SK-N-SH (cell line): ENCODE results near the gene NCKAP5. TPM values are rescaled to one million over a fixed set of nuclear protein-coding genes. Genes with fewer than 3 reads are reported as not detected.

ENCODE experiments used
- CTCF ChIA-PET: fragments of 300-600, 350-600 bp; formaldehyde crosslinking; extraction: SDS; loops from one replicate; lab custom pipeline; 2021; lab: Yijun Ruan, JAX
- POLR2A ChIA-PET: fragments of 350-600 bp; sonication (Branson Sonifier 250); formaldehyde crosslinking; extraction: SDS; loops from one replicate; lab custom pipeline; 2020; ENCODE audit warnings: antibody characterized with exemption, inconsistent platforms; lab: Yijun Ruan, JAX
- DNase-seq: peaks from one replicate; pipeline ENCODE4 v3.0.0; 2012
- H2AFZ ChIP-seq: fragments of 200-600 bp; sonication (generic); 2 replicates; pipeline ENCODE4 v1.8.1; 2016; ENCODE audit warnings: antibody characterized with exemption, mild to moderate bottlenecking, low read depth
- H3F3A ChIP-seq: fragments of 200-600 bp; sonication (generic); replicated peaks from 2 replicates; pipeline ENCODE3; 2016; ENCODE audit warnings: antibody characterized with exemption, mild to moderate bottlenecking; ENCODE audit not compliant: insufficient read depth
- H3K27ac ChIP-seq, 2 experiments: fragments of 200-500 bp in 1 of 2; fragments of 200-600 bp in 1 of 2; sonication (Bioruptor generic) in 1 of 2; sonication (generic), shearing (Covaris generic) in 1 of 2; 2 replicates each; pipeline versions ENCODE4 v1.5.1 to v1.6.1; 2014 to 2016; ENCODE audit warnings: low read depth in 2 of 2, inconsistent platforms in 1 of 2, low read length in 1 of 2, mild to moderate bottlenecking in 1 of 2, mixed read lengths in 1 of 2
- H3K27me3 ChIP-seq: fragments of 200-600 bp; sonication (generic), shearing (Covaris generic); 2 replicates; pipeline ENCODE4 v1.6.1; 2016; ENCODE audit warnings: mixed run types; ENCODE audit not compliant: insufficient read depth
- H3K36me3 ChIP-seq, 2 experiments: fragments of 200-500 bp in 1 of 2; fragments of 200-600 bp in 1 of 2; sonication (Bioruptor generic) in 1 of 2; sonication (generic) in 1 of 2; replicated peaks in 1 of 2; 2 replicates each; pipeline versions ENCODE3 to v1.5.1; 2014 to 2016; ENCODE audit warnings: low read length in 1 of 2, mild to moderate bottlenecking in 1 of 2; ENCODE audit not compliant: insufficient read depth in 2 of 2, control insufficient read depth in 1 of 2
- H3K4me1 ChIP-seq, 2 experiments: fragments of 200-500 bp in 1 of 2; fragments of 200-600 bp in 1 of 2; sonication (Bioruptor generic) in 1 of 2; sonication (generic), shearing (Covaris generic) in 1 of 2; 2 replicates each; pipeline versions ENCODE4 v1.5.1 to v1.6.1; 2014 to 2016; ENCODE audit warnings: low read depth in 1 of 2, low read length in 1 of 2, mixed run types in 1 of 2; ENCODE audit not compliant: insufficient read depth in 2 of 2, control insufficient read depth in 1 of 2
- H3K4me2 ChIP-seq: fragments of 200-600 bp; sonication (generic), shearing (Covaris generic); 2 replicates; pipeline ENCODE4 v1.6.1; 2017; ENCODE audit warnings: mixed run types
- H3K4me3 ChIP-seq, 2 experiments: fragments of 200-500 bp in 1 of 2; fragments of 200-600 bp in 1 of 2; sonication (Bioruptor generic) in 1 of 2; sonication (generic), shearing (Covaris generic) in 1 of 2; 2 replicates each; pipeline versions ENCODE4 v1.5.1 to v1.8.1; 2014 to 2016; ENCODE audit warnings: low read depth in 2 of 2, inconsistent platforms in 1 of 2, low read length in 1 of 2, mild to moderate bottlenecking in 1 of 2, mixed read lengths in 1 of 2, moderate library complexity in 1 of 2
- H3K79me2 ChIP-seq: fragments of 200-600 bp; sonication (generic); 2 replicates; pipeline ENCODE4 v1.8.1; 2017; ENCODE audit warnings: mild to moderate bottlenecking; ENCODE audit not compliant: insufficient read depth
- H3K9ac ChIP-seq: fragments of 200-600 bp; sonication (generic); 2 replicates; pipeline ENCODE4 v1.6.1; 2017; ENCODE audit warnings: mixed run types
- H3K9me2 ChIP-seq: fragments of 200-600 bp; sonication (generic); 2 replicates; pipeline ENCODE4 v1.6.1; 2017; ENCODE audit warnings: mixed run types
- H3K9me3 ChIP-seq: fragments of 200-600 bp; sonication (generic); 2 replicates; pipeline ENCODE4 v1.6.1; 2017; ENCODE audit warnings: mixed run types, mild to moderate bottlenecking, moderate library complexity
- H4K20me1 ChIP-seq: fragments of 200-600 bp; sonication (generic); 2 replicates; pipeline ENCODE4 v1.6.1; 2017; ENCODE audit warnings: mild to moderate bottlenecking, mixed run types; ENCODE audit not compliant: insufficient read depth
- CTCF ChIP-seq: fragments of 200-600 bp; sonication (generic); IDR thresholded peaks from 2 replicates; pipeline ENCODE4 v1.6.1; 2017; ENCODE audit warnings: antibody characterized with exemption, mild to moderate bottlenecking, moderate library complexity
- ELF1 ChIP-seq: IDR thresholded peaks from 2 replicates; pipeline ENCODE4 v1.4.0; 2012
- EP300 ChIP-seq, 2 experiments: IDR thresholded peaks; 2 replicates each; pipeline versions ENCODE4 v1.4.0 to v1.6.1; 2012; ENCODE audit warnings: borderline replicate concordance in 1 of 2, low read depth in 1 of 2, low read length in 1 of 2
- EZH2phosphoT487 ChIP-seq: fragments of 200-600 bp; sonication (generic); IDR thresholded peaks from 2 replicates; pipeline ENCODE4 v1.6.1; 2017; ENCODE audit warnings: low read depth, mixed run types, mild to moderate bottlenecking, antibody characterized with exemption, moderate library complexity, borderline replicate concordance
- FOSL2 ChIP-seq: IDR thresholded peaks from 2 replicates; pipeline ENCODE4 v1.4.0; 2012; ENCODE audit warnings: low read depth, mild to moderate bottlenecking, moderate library complexity, borderline replicate concordance
- FOXJ3 ChIP-seq: sonication (generic); formaldehyde crosslinking; IDR thresholded peaks from 2 replicates; pipeline ENCODE4 v1.5.1; 2020; ENCODE audit warnings: mild to moderate bottlenecking, missing genetic modification reagents
- GATA2 ChIP-seq: sonication (generic); formaldehyde crosslinking; IDR thresholded peaks from 2 replicates; pipeline ENCODE4 v1.5.0; 2020; ENCODE audit warnings: mild to moderate bottlenecking, missing genetic modification reagents
- MAX ChIP-seq: IDR thresholded peaks from 2 replicates; pipeline ENCODE4 v1.4.0; 2012; ENCODE audit warnings: low read depth
- NFIC ChIP-seq: IDR thresholded peaks from 2 replicates; pipeline ENCODE4 v1.4.0; 2012; ENCODE audit warnings: borderline replicate concordance
- NRF1 ChIP-seq: IDR thresholded peaks from 2 replicates; pipeline ENCODE4 v1.6.1; 2012; ENCODE audit warnings: low read depth, mild to moderate bottlenecking, low read length
- PBX3 ChIP-seq: IDR thresholded peaks from 2 replicates; pipeline ENCODE4; 2012
- POLR2AphosphoS5 ChIP-seq: IDR thresholded peaks from 2 replicates; pipeline ENCODE4 v1.6.1; 2012; ENCODE audit warnings: low read depth, low read length
- RAD21 ChIP-seq: IDR thresholded peaks from 2 replicates; pipeline ENCODE4 v1.6.1; 2012; ENCODE audit warnings: mild to moderate bottlenecking, low read length
- RCOR1 ChIP-seq: fragments of 150-350 bp; IDR thresholded peaks from 2 replicates; pipeline ENCODE4 v1.6.1; 2017; ENCODE audit warnings: antibody characterized with exemption, low read length
- RFX5 ChIP-seq: IDR thresholded peaks from 2 replicates; pipeline ENCODE4 v1.6.1; 2012; ENCODE audit warnings: mild to moderate bottlenecking, improper control_type of control experiment, low read length
- TAF1 ChIP-seq: IDR thresholded peaks from 2 replicates; pipeline ENCODE4 v1.6.1; 2012; ENCODE audit warnings: low read depth, mild to moderate bottlenecking, low read length, moderate library complexity, borderline replicate concordance
- USF1 ChIP-seq: IDR thresholded peaks from 2 replicates; pipeline ENCODE4 v1.4.0; 2012; ENCODE audit warnings: low read depth, borderline replicate concordance
- USF2 ChIP-seq: fragments of 150-350 bp; IDR thresholded peaks from 2 replicates; pipeline ENCODE4 v1.6.1; 2017; ENCODE audit warnings: antibody characterized with exemption, low read length, low read depth, borderline replicate concordance
- YY1 ChIP-seq: IDR thresholded peaks from 2 replicates; pipeline ENCODE4 v1.4.0; 2012; ENCODE audit warnings: low read depth, mild to moderate bottlenecking
- WGBS: methylation state at CpG from one replicate; pipeline ENCODE4 v1.1.6; 2017; ENCODE audit warnings: low lambda C conversion rate; 5-methylcytosine and 5-hydroxymethylcytosine counted together
- polyA plus RNA-seq, 3 experiments: library from polyadenylated mRNA; depleted of rRNA; stranded (reverse); fragments of >200 nt; gene quantifications; 2 replicates each; pipeline ENCODE4 v1.2.3, GENCODE V29; 2012

Gene NCKAP5
- polyA plus RNA-seq, 1 of the 3 experiments (the other 2 are of a cell fraction): 0.02 TPM

GRCh38 chr2:133416736-133417135 lies 151.5 kb downstream of the NCKAP5 start:
- Histone ChIP-seq H3K9ac (no peak overlapping the region), H3K79me2 (no peaks in the 10 kb centered on the region), H3K9me2 (no peaks in the 10 kb centered on the region), H3K4me2 (no peak overlapping the region), H3F3A (no peaks in the 10 kb centered on the region), H4K20me1 (no peaks in the 10 kb centered on the region), H3K27ac (no peak overlapping the region), H3K27me3 (no peaks in the 10 kb centered on the region), H3K9me3 (no peaks in the 10 kb centered on the region), H3K4me3 (no peak overlapping the region), H3K36me3 (no peaks in the 10 kb centered on the region), H3K4me1 (peaks cover 0 to 3% of the 10 kb centered on the region in 2 experiments; a peak in 2 of 4 replicates), H2AFZ (no peak overlapping the region)
- DNase-seq: no peak
- no peak for TF ChIP-seq FOXJ3 (CRISPR knock-in tag)
- no peak for TF ChIP-seq RCOR1
- TF ChIP-seq RAD21: no peak
- no peak for TF ChIP-seq PBX3
- TF ChIP-seq TAF1: no peak
- no peak for TF ChIP-seq EZH2phosphoT487
- no peak for TF ChIP-seq POLR2AphosphoS5
- TF ChIP-seq NRF1: no peak
- ChIA-PET CTCF (no interaction called here), POLR2A (no interaction called here)
- WGBS: 47% methylated on average over 4 of the region's 4 CpGs

GRCh38 chr2:133416146-133416545 lies 152.1 kb downstream of the NCKAP5 start:
- Histone ChIP-seq H3K4me3 (no peak overlapping the region), H2AFZ (no peak overlapping the region), H4K20me1 (no peaks in the 10 kb centered on the region), H3K36me3 (no peaks in the 10 kb centered on the region), H3K79me2 (no peaks in the 10 kb centered on the region), H3K4me1 (no peaks in the 10 kb centered on the region; a peak in 1 of 4 replicates), H3K9ac (no peak overlapping the region), H3K9me2 (no peaks in the 10 kb centered on the region), H3K27me3 (no peaks in the 10 kb centered on the region), H3K9me3 (no peaks in the 10 kb centered on the region), H3K4me2 (no peak overlapping the region), H3F3A (no peaks in the 10 kb centered on the region), H3K27ac (no peak overlapping the region)
- ChIA-PET CTCF (interaction anchor here (0.8 to 1.3 kb wide), 2 partner anchors 145 to 1035 kb away, joined by 3 to 4 read pairs; no protein-coding TSS in a partner anchor), POLR2A (no interaction called here)
- no peak for DNase-seq
- WGBS: 41% methylated on average over 2 of the region's 2 CpGs
- TF ChIP-seq GATA2 (no peak), EP300 (IDR thresholded peaks at IDR 0.05; ENCODE audit: borderline replicate concordance in 1 of 2, low read depth in 1 of 2, low read length in 1 of 2) (no peak), FOXJ3 (CRISPR knock-in tag) (no peak), ELF1 (no peak), FOSL2 (no peak), CTCF (no peak), RFX5 (no peak), USF1 (no peak), RCOR1 (no peak), MAX (no peak), NFIC (no peak), PBX3 (no peak), USF2 (no peak), TAF1 (no peak), NRF1 (no peak), YY1 (no peak)
